DMS153 (cell line): ENCODE data around the gene C10orf105.
A peak's percentile ranks its signal among the peaks of the same experiment; 100 is the strongest.

Experiments used
- DNase-seq: peaks from one replicate; lab custom pipeline; 2025; lab: John Stamatoyannopoulos, UW

C10orf105 gene

GRCh38 chr10:71737001-71737833, 17.6 kb upstream of the C10orf105 start:
- peak; percentile 41 for DNase-seq

- DNase-seq, result no peak
Observed at GRCh38 chr10:71736570-71736952, 17.0 kb upstream of the C10orf105 start.

- no peak for DNase-seq
Observed at GRCh38 chr10:71735709-71736569, 16.4 kb upstream of the C10orf105 start.

GRCh38 chr10:71734797-71735196, 15.2 kb upstream of the C10orf105 start:
- no peak for DNase-seq

GRCh38 chr10:71731791-71732190, 12.2 kb upstream of the C10orf105 start:
- DNase-seq, result no peak

GRCh38 chr10:71729161-71729636, 9.6 kb upstream of the C10orf105 start:
- DNase-seq, result peak; percentile 30

- DNase-seq, result peak; percentile 32
Observed at GRCh38 chr10:71727738-71728737, 8.5 kb upstream of the C10orf105 start.

GRCh38 chr10:71727105-71727737, 7.6 kb upstream of the C10orf105 start:
- DNase-seq, result no peak

GRCh38 chr10:71726580-71727104, 7.1 kb upstream of the C10orf105 start:
- no peak for DNase-seq

GRCh38 chr10:71725998-71726579, 6.5 kb upstream of the C10orf105 start:
- no peak for DNase-seq

- DNase-seq, result no peak
Observed at GRCh38 chr10:71725249-71725648, 5.7 kb upstream of the C10orf105 start.

GRCh38 chr10:71724539-71724938, 5.0 kb upstream of the C10orf105 start:
- no peak for DNase-seq

- no peak for DNase-seq
Observed at GRCh38 chr10:71723311-71723710, 3.7 kb upstream of the C10orf105 start.

- no peak for DNase-seq
Observed at GRCh38 chr10:71722849-71723248, 3.3 kb upstream of the C10orf105 start.

- no peak for DNase-seq
Observed at GRCh38 chr10:71721313-71721712, 1.7 kb upstream of the C10orf105 start.

GRCh38 chr10:71720288-71720687, 710 bp upstream of the C10orf105 start:
- DNase-seq, result no peak

- DNase-seq, result no peak
Observed at GRCh38 chr10:71719042-71719441, 536 bp downstream of the C10orf105 start.

- DNase-seq, result no peak
Observed at GRCh38 chr10:71718165-71718698, 1.3 kb downstream of the C10orf105 start.

- no peak for DNase-seq
Observed at GRCh38 chr10:71717551-71717951, 2.0 kb downstream of the C10orf105 start.

GRCh38 chr10:71717056-71717455, 2.5 kb downstream of the C10orf105 start:
- DNase-seq, result no peak
